ENCODE results near the gene COL23A1. TPM values are rescaled to one million over a fixed set of nuclear protein-coding genes. Genes with fewer than 3 reads are reported as not detected.

COL23A1 gene
- total RNA-seq, 1 experiment from 2014 or later = not detected

DNA sequence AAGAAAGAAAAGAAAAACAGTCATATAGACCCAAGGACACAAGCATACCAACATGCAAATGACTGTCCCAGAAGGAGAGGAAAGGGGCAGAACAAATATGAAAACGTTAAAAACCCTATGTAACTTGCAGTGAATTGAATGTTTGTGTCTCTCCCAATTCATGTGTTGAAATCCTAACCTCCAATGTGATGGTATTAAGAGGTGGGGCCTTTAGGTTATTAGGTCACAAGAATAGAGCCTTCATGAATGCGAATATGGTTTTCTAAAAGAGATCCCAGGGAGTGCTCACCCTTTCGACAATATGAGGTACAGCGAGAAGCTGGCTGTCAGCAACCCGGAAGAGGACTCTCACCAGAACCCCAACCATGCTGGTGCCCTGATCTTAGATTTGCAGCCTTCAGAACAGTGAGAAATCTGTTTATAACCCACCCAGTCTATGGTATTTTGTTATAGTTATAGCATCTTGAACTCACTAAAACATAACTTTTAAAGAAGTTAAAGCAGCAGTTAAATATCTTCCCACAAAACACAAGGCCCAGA lies 371.9 kb downstream of the COL23A1 start:
- no peak overlapping the region for H3K27ac ChIP-seq (ENCODE audit: low read length)
- TF ChIP-seq EZH2phosphoT487 (IDR thresholded peaks at IDR 0.05; ENCODE audit: borderline replicate concordance, low read length) = no peak
- TF ChIP-seq, protein P1, sequence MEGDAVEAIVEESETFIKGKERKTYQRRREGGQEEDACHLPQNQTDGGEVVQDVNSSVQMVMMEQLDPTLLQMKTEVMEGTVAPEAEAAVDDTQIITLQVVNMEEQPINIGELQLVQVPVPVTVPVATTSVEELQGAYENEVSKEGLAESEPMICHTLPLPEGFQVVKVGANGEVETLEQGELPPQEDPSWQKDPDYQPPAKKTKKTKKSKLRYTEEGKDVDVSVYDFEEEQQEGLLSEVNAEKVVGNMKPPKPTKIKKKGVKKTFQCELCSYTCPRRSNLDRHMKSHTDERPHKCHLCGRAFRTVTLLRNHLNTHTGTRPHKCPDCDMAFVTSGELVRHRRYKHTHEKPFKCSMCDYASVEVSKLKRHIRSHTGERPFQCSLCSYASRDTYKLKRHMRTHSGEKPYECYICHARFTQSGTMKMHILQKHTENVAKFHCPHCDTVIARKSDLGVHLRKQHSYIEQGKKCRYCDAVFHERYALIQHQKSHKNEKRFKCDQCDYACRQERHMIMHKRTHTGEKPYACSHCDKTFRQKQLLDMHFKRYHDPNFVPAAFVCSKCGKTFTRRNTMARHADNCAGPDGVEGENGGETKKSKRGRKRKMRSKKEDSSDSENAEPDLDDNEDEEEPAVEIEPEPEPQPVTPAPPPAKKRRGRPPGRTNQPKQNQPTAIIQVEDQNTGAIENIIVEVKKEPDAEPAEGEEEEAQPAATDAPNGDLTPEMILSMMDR (conservative IDR thresholded peaks at IDR 0.05; ENCODE audit: low read depth, low read length) = no peak
- TF ChIP-seq EZH2 (IDR thresholded peaks at IDR 0.05; ENCODE audit: low read length, unreplicated experiment) = no peak
- H4K20me1 ChIP-seq (ENCODE audit: low read length) = no peaks in the 10 kb centered on the region; the same call in 1 of the 2 replicates
- H3F3A ChIP-seq (ENCODE audit: low read length, unreplicated experiment) = no peaks in the 10 kb centered on the region
- intact Hi-C loops (cut with micrococcal nuclease) = no loop called here
- ChIA-PET POLR2A (ENCODE audit: unreplicated experiment) (no interaction called here), CTCF (no interaction called here)
- no peak overlapping the region for H3K9ac ChIP-seq (ENCODE audit: low read length)
- H2AFZ ChIP-seq (ENCODE audit: low read length) = no peak overlapping the region
- H3K9me3 ChIP-seq (ENCODE audit: low read length) = no peaks in the 10 kb centered on the region
- no peaks in the 10 kb centered on the region for H3K9me2 ChIP-seq (replicated peaks; ENCODE audit: low read length)
- H3K4me1 ChIP-seq (ENCODE audit: insufficient read depth, low read length) = no peaks in the 10 kb centered on the region
- no peak for DNase-seq
- peaks cover 28% of the 10 kb centered on the region; the same call in 1 of the 2 replicates for H3K36me3 ChIP-seq (ENCODE audit: low read depth, low read length)
- no TSS peak for BruUV-seq (replicated peaks)
- H3K4me2 ChIP-seq (ENCODE audit: low read length) = no peak overlapping the region
- H3K79me2 ChIP-seq (ENCODE audit: low read length) = no peaks in the 10 kb centered on the region
- no peak overlapping the region for H3K4me3 ChIP-seq (ENCODE audit: low read length)
- H3K27me3 ChIP-seq (ENCODE audit: low read length) = no peaks in the 10 kb centered on the region
- no peak for ATAC-seq

DNA sequence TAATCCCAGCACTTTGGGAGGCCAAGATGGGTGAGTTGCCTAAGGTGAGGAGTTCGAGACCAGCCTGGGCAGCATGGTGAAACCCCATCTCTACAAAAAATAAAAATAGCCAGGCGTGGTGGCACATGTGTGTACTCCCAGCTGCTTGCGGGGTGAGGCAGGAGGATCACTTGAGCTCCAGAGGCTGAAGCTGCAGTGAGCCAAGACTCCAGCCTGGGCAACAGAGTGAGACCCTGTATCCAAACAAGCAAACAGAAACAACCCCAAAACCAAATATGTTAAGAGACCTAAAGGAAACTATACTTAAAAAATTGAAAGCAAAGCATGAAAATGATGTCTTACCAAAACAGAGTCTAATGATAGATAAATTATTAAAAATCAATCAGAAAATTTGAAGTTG lies 373.4 kb downstream of the COL23A1 start:
- no peaks in the 10 kb centered on the region for H3K27me3 ChIP-seq (ENCODE audit: low read length)
- H3K4me1 ChIP-seq (ENCODE audit: insufficient read depth, low read length) = no peaks in the 10 kb centered on the region
- no peaks in the 10 kb centered on the region for H3K9me3 ChIP-seq (ENCODE audit: low read length)
- H2AFZ ChIP-seq (ENCODE audit: low read length) = no peak overlapping the region
- H3K4me3 ChIP-seq (ENCODE audit: low read length) = no peak overlapping the region
- H3K9ac ChIP-seq (ENCODE audit: low read length) = no peak overlapping the region
- H3F3A ChIP-seq (ENCODE audit: low read length, unreplicated experiment) = no peaks in the 10 kb centered on the region
- DNase-seq (no peak), ATAC-seq (no peak)
- intact Hi-C loops (cut with micrococcal nuclease) = no loop called here
- H3K9me2 ChIP-seq (replicated peaks; ENCODE audit: low read length) = no peaks in the 10 kb centered on the region
- ChIA-PET POLR2A (ENCODE audit: unreplicated experiment) (no interaction called here), CTCF (no interaction called here)
- H3K36me3 ChIP-seq (ENCODE audit: low read depth, low read length) = peaks cover 42% of the 10 kb centered on the region
- no peak overlapping the region for H3K27ac ChIP-seq (ENCODE audit: low read length)
- H3K79me2 ChIP-seq (ENCODE audit: low read length) = no peaks in the 10 kb centered on the region
- TF ChIP-seq EZH2phosphoT487 (IDR thresholded peaks at IDR 0.05; ENCODE audit: borderline replicate concordance, low read length) = no peak
- TF ChIP-seq, protein P1 (conservative IDR thresholded peaks at IDR 0.05; ENCODE audit: low read depth, low read length) = no peak
- TF ChIP-seq EZH2 (IDR thresholded peaks at IDR 0.05; ENCODE audit: low read length, unreplicated experiment) = no peak
- BruUV-seq (replicated peaks) = no TSS peak
- H3K4me2 ChIP-seq (ENCODE audit: low read length) = no peak overlapping the region
- peaks cover 14% of the 10 kb centered on the region for H4K20me1 ChIP-seq (ENCODE audit: low read length)

DNA sequence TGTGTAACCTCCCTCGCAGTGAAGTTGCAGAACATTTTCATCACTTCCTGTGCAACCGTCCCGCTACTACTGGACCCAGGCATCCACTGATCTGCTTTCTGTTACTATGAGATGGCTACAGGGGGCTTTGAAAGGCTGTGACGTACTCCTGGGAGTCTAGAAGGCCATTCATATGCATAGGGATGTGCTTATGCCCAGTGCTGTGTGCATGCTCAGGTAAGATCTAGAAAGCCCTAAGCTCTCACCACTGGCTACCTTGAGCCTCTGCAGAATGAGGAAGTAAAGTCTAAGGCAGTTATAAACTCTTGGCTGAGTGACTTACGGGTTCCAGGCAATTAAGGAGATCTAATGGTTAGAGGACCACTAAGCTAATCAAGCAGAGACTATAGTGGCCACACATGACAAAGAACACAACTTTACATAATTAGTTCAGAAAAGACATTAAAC lies 374.1 kb downstream of the COL23A1 start:
- Histone ChIP-seq H3K9me2 (replicated peaks; ENCODE audit: low read length) (no peaks in the 10 kb centered on the region), H4K20me1 (ENCODE audit: low read length) (peaks cover 21% of the 10 kb centered on the region), H3K9ac (ENCODE audit: low read length) (no peak overlapping the region), H3K9me3 (ENCODE audit: low read length) (no peaks in the 10 kb centered on the region), H3K4me3 (ENCODE audit: low read length) (no peak overlapping the region), H3K4me1 (ENCODE audit: insufficient read depth, low read length) (no peaks in the 10 kb centered on the region), H3K36me3 (ENCODE audit: low read depth, low read length) (peaks cover 49% of the 10 kb centered on the region), H2AFZ (ENCODE audit: low read length) (no peak overlapping the region), H3K4me2 (ENCODE audit: low read length) (no peak overlapping the region), H3K79me2 (ENCODE audit: low read length) (no peaks in the 10 kb centered on the region), H3F3A (ENCODE audit: low read length, unreplicated experiment) (no peaks in the 10 kb centered on the region), H3K27me3 (ENCODE audit: low read length) (no peaks in the 10 kb centered on the region), H3K27ac (ENCODE audit: low read length) (no peak overlapping the region)
- CTCF ChIA-PET = no interaction called here
- DNase-seq = no peak
- intact Hi-C loops (cut with micrococcal nuclease) = no loop called here
- ATAC-seq = no peak
- POLR2A ChIA-PET (ENCODE audit: unreplicated experiment) = no interaction called here
- TF ChIP-seq, protein P1 (conservative IDR thresholded peaks at IDR 0.05; ENCODE audit: low read depth, low read length) = no peak
- TF ChIP-seq EZH2 (IDR thresholded peaks at IDR 0.05; ENCODE audit: low read length, unreplicated experiment) (no peak), EZH2phosphoT487 (IDR thresholded peaks at IDR 0.05; ENCODE audit: borderline replicate concordance, low read length) (no peak)
- no TSS peak for BruUV-seq (replicated peaks)

All from PC-3 (cell line).